ENCODE measurements around the gene KIF18B. TPM values are rescaled to one million over a fixed set of nuclear protein-coding genes. Genes with fewer than 3 reads are reported as not detected.

The KIF18B gene
- total RNA-seq, 1 donor from 2014 or later = 3.9 TPM

DNA sequence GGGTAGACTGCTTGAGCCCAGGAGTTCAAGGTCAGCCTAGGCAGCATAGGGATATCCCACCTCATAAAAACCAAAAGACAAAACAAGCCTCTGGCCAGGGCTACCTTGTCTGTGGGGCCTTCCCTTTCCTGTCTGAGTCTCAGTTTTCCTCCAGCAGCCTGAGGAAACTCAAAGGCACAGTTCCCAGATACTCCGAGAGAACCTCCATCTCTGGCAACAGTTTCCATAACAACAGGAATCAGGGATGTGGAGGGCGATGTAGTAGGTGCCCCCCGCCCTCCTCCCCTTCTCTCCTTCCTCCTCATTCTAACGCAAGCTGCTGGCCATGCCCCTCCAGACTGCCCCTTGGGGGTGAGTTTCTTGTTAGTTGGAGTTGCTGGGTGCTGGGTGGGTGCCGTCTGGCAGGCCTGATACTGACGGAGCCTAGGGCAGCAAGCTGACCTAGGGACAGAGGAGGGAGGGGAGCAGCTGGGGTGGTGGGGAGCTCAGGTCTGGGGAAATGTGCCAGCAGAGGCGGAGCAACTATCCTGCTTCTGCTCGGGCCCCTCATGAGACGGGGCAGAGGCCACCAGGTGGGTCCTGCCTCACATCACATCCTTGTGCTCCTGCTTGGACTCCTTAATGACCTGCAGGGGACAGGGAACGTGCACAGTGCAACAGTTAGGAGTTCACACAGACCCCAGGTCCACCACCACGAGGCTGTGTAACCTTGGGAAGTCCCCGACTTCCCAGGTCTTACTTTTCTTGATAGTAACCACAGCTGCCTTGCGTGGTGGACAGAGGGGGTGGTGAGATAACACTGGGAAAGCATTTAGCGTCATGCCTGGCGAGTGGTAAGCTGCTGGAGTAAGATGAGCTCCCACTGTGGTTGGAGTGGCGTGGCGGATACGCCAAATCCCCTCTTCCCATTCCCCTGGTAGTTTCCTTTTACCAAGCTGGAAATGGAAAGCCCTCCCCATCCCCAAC, 40.5 kb downstream of the KIF18B start:
- TF ChIP-seq, protein P1, sequence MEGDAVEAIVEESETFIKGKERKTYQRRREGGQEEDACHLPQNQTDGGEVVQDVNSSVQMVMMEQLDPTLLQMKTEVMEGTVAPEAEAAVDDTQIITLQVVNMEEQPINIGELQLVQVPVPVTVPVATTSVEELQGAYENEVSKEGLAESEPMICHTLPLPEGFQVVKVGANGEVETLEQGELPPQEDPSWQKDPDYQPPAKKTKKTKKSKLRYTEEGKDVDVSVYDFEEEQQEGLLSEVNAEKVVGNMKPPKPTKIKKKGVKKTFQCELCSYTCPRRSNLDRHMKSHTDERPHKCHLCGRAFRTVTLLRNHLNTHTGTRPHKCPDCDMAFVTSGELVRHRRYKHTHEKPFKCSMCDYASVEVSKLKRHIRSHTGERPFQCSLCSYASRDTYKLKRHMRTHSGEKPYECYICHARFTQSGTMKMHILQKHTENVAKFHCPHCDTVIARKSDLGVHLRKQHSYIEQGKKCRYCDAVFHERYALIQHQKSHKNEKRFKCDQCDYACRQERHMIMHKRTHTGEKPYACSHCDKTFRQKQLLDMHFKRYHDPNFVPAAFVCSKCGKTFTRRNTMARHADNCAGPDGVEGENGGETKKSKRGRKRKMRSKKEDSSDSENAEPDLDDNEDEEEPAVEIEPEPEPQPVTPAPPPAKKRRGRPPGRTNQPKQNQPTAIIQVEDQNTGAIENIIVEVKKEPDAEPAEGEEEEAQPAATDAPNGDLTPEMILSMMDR (IDR thresholded peaks at IDR 0.05) = no peak
- no peak overlapping the region for H3K4me3 Mint-ChIP-seq (ENCODE audit: unreplicated experiment)
- no peaks in the 10 kb centered on the region for H3K9me3 Mint-ChIP-seq (ENCODE audit: low read depth)
- H3K27me3 Mint-ChIP-seq (ENCODE audit: low read depth) = no peaks in the 10 kb centered on the region
- peaks cover 42% of the 10 kb centered on the region for H3K4me1 Mint-ChIP-seq (ENCODE audit: low read depth)
- no peaks in the 10 kb centered on the region for H3K36me3 Mint-ChIP-seq (ENCODE audit: low read depth)
- DNase-seq (ENCODE audit: low spot score) = peak; percentile 30
- peak overlapping the region; percentile 41 for H3K27ac Mint-ChIP-seq (ENCODE audit: unreplicated experiment)

DNA sequence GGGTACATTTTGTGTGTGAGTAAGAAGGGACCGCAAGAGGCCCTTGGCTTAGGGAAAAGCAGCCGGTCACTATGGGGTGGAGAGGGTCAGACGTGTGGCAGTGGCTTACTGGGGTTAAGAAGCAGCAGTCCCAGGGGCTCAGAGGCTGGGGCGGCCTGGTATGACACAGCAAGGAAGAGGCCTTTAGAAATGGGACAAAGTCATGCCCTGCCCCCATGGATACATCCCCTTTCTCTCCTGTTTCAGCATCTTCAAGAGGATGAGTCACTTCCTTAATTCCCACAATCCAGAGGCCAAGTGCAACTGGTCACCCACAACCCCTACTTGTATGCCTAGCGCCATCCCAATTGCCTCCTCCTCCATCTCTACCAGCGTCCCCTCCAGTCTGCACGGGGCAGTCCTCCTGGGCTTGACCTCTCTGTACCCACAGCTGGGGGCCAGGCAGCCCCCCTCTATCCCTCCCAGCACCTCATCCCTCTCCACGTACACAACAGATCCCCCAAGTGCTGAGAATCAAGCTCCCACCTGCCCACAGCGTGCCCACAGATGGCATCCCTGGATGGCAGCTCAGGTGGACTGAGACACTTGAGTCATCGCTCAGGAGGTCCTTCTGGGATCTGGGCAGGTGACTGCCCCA, 41.4 kb downstream of the KIF18B start:
- H3K27me3 Mint-ChIP-seq (ENCODE audit: low read depth) = no peaks in the 10 kb centered on the region
- no peaks in the 10 kb centered on the region for H3K9me3 Mint-ChIP-seq (ENCODE audit: low read depth)
- peak overlapping the region; percentile 23 for H3K4me3 Mint-ChIP-seq (ENCODE audit: unreplicated experiment)
- no peaks in the 10 kb centered on the region for H3K36me3 Mint-ChIP-seq (ENCODE audit: low read depth)
- DNase-seq (ENCODE audit: low spot score) = peak; percentile 49
- H3K27ac Mint-ChIP-seq (ENCODE audit: unreplicated experiment) = peak overlapping the region; percentile 79
- TF ChIP-seq, protein P1 (IDR thresholded peaks at IDR 0.05) = no peak
- H3K4me1 Mint-ChIP-seq (ENCODE audit: low read depth) = peaks cover 51% of the 10 kb centered on the region

DNA sequence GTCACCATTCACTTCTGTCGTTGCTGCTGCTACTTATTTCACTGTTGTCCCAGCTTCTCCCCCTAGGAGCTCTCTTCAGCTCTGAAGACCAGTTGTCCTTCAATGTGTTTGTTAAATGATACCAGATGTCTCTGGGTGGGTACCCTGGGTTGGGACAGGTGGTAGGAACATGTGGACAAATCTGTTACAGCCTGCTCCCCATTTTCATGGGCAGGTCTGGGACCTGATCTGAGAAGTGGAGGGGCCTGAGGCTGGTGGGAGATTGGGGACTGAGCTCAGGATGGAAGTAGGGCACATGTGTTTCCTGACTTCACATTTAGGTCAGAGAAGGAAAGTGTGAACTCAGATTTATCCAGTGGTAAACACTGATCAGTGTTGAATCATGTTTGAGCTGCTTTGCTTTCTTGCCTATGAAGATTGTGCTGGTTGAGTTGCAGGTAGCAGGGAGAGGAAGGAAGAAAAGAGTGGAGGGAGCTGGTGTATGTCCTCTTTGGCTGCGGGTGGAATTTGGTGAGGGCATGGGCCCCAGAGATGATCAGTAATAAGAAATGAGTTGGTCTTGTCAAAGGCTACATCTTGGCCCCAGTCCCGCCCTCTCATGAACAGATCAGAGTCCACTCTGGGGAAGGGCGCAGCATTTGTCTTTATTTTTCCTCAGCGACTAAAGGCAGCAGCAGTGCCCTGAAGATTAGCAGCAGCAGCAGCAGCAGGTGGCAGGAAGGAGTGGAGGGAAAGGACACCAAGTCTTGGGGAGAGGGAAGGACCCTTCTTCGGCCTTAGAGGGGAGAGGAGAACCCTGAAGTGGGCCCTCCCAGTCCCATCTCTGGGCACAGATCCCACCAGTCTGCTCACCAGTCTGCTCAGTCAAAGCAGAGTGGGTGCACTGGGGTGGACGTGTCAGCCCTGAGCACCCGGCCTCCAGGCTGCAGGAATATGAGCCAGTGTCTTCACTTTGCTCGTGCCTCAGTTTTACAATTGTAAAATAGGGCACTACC, 42.3 kb downstream of the KIF18B start:
- peak; percentile 69 for DNase-seq (ENCODE audit: low spot score)
- Mint-ChIP-seq H3K4me3 (ENCODE audit: unreplicated experiment) (peak overlapping the region; percentile 18), H3K27ac (ENCODE audit: unreplicated experiment) (peak overlapping the region; percentile 79), H3K4me1 (ENCODE audit: low read depth) (peaks cover 52% of the 10 kb centered on the region), H3K9me3 (ENCODE audit: low read depth) (no peaks in the 10 kb centered on the region), H3K36me3 (ENCODE audit: low read depth) (no peaks in the 10 kb centered on the region), H3K27me3 (ENCODE audit: low read depth) (no peaks in the 10 kb centered on the region)
- TF ChIP-seq, protein P1 (IDR thresholded peaks at IDR 0.05) = no peak

DNA sequence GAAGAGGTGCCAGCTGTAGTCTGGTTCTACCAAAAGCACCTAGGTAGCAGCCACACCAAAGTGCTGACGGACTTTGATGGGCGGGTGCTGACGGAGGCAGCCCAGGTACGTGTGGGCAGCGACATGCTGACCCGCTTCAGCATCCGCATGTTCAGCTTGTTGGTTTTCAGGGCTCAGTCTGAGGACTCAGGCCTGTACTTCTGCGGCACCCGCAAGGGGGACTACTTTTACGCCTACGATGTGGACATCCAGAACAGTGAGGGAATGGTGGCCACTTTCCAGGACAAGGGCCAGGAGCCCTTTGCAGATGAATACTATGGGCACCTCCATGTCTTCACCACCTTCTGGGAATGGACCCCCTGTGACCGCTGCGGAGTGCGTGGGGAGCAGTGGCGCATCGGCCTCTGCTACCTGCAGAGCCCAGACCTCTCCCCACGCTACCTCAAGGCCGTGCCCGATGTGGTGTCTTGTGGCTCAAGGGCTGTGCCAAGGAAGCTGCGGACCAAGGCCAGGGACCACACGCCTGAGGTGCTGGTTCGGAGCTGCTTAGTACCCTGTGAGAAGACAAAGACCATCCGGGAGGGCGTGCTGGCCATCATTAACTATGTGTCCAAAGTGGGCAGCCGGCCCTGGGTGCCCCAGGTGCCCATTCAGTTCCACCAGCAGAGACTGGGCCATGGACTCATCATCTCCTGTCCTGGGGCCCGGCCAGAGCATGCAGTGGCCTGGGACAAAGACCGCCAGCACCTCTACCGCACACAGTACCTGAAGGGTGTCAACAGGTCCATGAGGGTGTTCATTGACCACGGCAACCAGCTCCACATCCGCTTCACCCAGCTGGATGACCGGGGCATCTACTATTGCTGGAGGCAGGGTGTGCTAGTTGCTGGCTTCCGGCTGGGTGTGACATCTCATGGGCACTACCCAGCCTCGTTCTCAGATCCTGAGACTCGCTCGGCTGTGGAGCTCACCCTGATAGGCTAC, 43.3 kb downstream of the KIF18B start:
- TF ChIP-seq, protein P1 (IDR thresholded peaks at IDR 0.05) = no peak

More for the DNA sequence above, 43.3 kb downstream of the KIF18B start:
- H3K27me3 Mint-ChIP-seq (ENCODE audit: low read depth) = no peaks in the 10 kb centered on the region
- H3K9me3 Mint-ChIP-seq (ENCODE audit: low read depth) = no peaks in the 10 kb centered on the region
- no peak overlapping the region for H3K4me3 Mint-ChIP-seq (ENCODE audit: unreplicated experiment)
- H3K27ac Mint-ChIP-seq (ENCODE audit: unreplicated experiment) = no peak overlapping the region
- DNase-seq (ENCODE audit: low spot score) = peak; percentile 82
- no peaks in the 10 kb centered on the region for H3K36me3 Mint-ChIP-seq (ENCODE audit: low read depth)
- peaks cover 52% of the 10 kb centered on the region for H3K4me1 Mint-ChIP-seq (ENCODE audit: low read depth)

All from chondrocyte (in vitro differentiated cells).